HepG2 (cell line): ENCODE measurements around the gene ENDOU. TPM values are rescaled to one million over a fixed set of nuclear protein-coding genes. Genes with fewer than 3 reads are reported as not detected.

Experiments
- ATAC-seq: fragments of 200-7000 bp; cut with Tn5 transposase; 3 replicates; pipeline ENCODE4 v1.9.1; 2020; ENCODE audit warnings: mild to moderate bottlenecking, moderate library complexity
- BruUV-seq: library from RNA; stranded (reverse); fragments of 400-500 nt; replicated peaks from 2 replicates; lab custom pipeline; 2021; lab: Mats Ljungman, UMichigan
- CTCF ChIA-PET: fragments of 300-600 bp; formaldehyde crosslinking; extraction: SDS; loops from one replicate; lab custom pipeline; 2021; ENCODE audit warnings: low total read pairs, inconsistent platforms, low intra/inter-chr PET ratio; lab: Yijun Ruan, JAX
- POLR2A ChIA-PET: fragments of 350-600 bp; sonication (Branson Sonifier 250); formaldehyde crosslinking; loops from one replicate; lab custom pipeline; 2020; ENCODE audit warnings: antibody characterized with exemption, inconsistent platforms; lab: Yijun Ruan, JAX
- DNase-seq: peaks from one replicate; pipeline ENCODE4 v3.0.0-alpha.2; 2015; ENCODE audit warnings: low spot score
- FAIRE-seq: peaks from 3 replicates; lab custom pipeline; 2011; peaks lifted over from hg19 to GRCh38; lab: Jason Lieb, UNC
- H2AFZ ChIP-seq: one replicate; pipeline ENCODE4 v1.6.1; 2011; ENCODE audit warnings: low read length, inconsistent platforms
- H3K27ac ChIP-seq: fragments of 300-600 bp; 3 replicates; pipeline ENCODE4 v1.8.0; 2011; ENCODE audit warnings: mixed run types, mild to moderate bottlenecking, mixed read lengths, low read length, inconsistent platforms; ENCODE audit not compliant: insufficient read depth; ENCODE audit errors: extremely low read length
- H3K27me3 ChIP-seq, 2 experiments: fragments of 200-600 bp in 1 of 2; 2 replicates in 1 of 2; 3 replicates in 1 of 2; pipeline versions ENCODE4 v1.6.0 to v1.8.0; 2011; ENCODE audit warnings: low read length in 2 of 2, mild to moderate bottlenecking in 2 of 2, moderate library complexity in 2 of 2, inconsistent platforms in 1 of 2; ENCODE audit not compliant: insufficient read depth in 2 of 2, control insufficient read depth in 1 of 2
- H3K36me3 ChIP-seq, 2 experiments: fragments of 200-600 bp in 1 of 2; replicated peaks in 1 of 2; 2 replicates in 1 of 2; 3 replicates in 1 of 2; pipeline versions ENCODE4 v1.5.1 to v1.8.0; 2011; ENCODE audit warnings: low read length in 2 of 2, inconsistent platforms in 1 of 2; ENCODE audit not compliant: insufficient read depth in 2 of 2, control insufficient read depth in 1 of 2
- H3K4me1 ChIP-seq: 2 replicates; pipeline ENCODE4 v1.5.1; 2012; ENCODE audit warnings: low read length, inconsistent platforms; ENCODE audit not compliant: insufficient read depth
- H3K4me2 ChIP-seq: 2 replicates; pipeline ENCODE4 v1.6.0; 2011; ENCODE audit warnings: low read depth, low read length, inconsistent platforms
- H3K4me3 ChIP-seq, 3 experiments: fragments of 200-600 bp in 1 of 3; sonication (generic), shearing (Covaris generic) in 1 of 3; replicated peaks in 1 of 3; 2 replicates each; pipeline ENCODE4 v1.5.1; 2011 to 2016; ENCODE audit warnings: low read length in 3 of 3, inconsistent platforms in 2 of 3, low read depth in 2 of 3, mild to moderate bottlenecking in 2 of 3, control low read depth in 1 of 3, mixed read lengths in 1 of 3; ENCODE audit not compliant: insufficient read depth in 1 of 3
- H3K79me2 ChIP-seq: one replicate; pipeline ENCODE4 v1.6.1; 2011; ENCODE audit warnings: low read length, inconsistent platforms; ENCODE audit not compliant: insufficient read depth
- H3K9ac ChIP-seq: 2 replicates; pipeline ENCODE4 v1.6.0; 2011; ENCODE audit warnings: mild to moderate bottlenecking, low read depth, low read length, inconsistent platforms; ENCODE audit not compliant: insufficient read depth
- H3K9me3 ChIP-seq: 2 replicates; pipeline ENCODE4 v1.5.1; 2012; ENCODE audit warnings: mild to moderate bottlenecking, low read length
- H4K20me1 ChIP-seq: 2 replicates; pipeline ENCODE4 v1.6.0; 2011; ENCODE audit warnings: inconsistent platforms, mild to moderate bottlenecking, low read length, moderate library complexity; ENCODE audit not compliant: insufficient read depth
- BORCS8-MEF2B ChIP-seq: sonication (generic); formaldehyde crosslinking; IDR thresholded peaks from 2 replicates; pipeline ENCODE4 v1.8.0; 2022; ENCODE audit warnings: mild to moderate bottlenecking, missing genetic modification reagents
- CC2D1A ChIP-seq: sonication (generic); formaldehyde crosslinking; IDR thresholded peaks from 2 replicates; pipeline ENCODE4 v1.8.1; 2023; ENCODE audit warnings: mild to moderate bottlenecking, missing genetic modification reagents
- JDP2 ChIP-seq: sonication (generic); formaldehyde crosslinking; IDR thresholded peaks from 2 replicates; pipeline ENCODE4 v1.8.1; 2022; ENCODE audit warnings: missing genetic modification reagents, borderline replicate concordance
- MIER2 ChIP-seq: IDR thresholded peaks from 2 replicates; pipeline ENCODE4 v1.6.1; 2016; ENCODE audit warnings: missing biosample characterization, missing genetic modification reagents
- PAF1 ChIP-seq: IDR thresholded peaks from 2 replicates; pipeline ENCODE4 v1.6.1; 2016; ENCODE audit warnings: missing genetic modification reagents, missing compliant biosample characterization
- RARA ChIP-seq: IDR thresholded peaks from 2 replicates; pipeline ENCODE4 v1.6.1; 2016; ENCODE audit warnings: missing genetic modification reagents, missing compliant biosample characterization
- REST ChIP-seq, 2 experiments: IDR thresholded peaks; 2 replicates each; pipeline ENCODE4 v1.6.1; 2011 to 2012; ENCODE audit warnings: low read length in 2 of 2, borderline replicate concordance in 1 of 2, low read depth in 1 of 2, mild to moderate bottlenecking in 1 of 2, moderate library complexity in 1 of 2
- SAP130 ChIP-seq: IDR thresholded peaks from 2 replicates; pipeline ENCODE4 v1.6.1; 2016; ENCODE audit warnings: low read depth
- TBL1XR1 ChIP-seq: fragments of 150-350 bp; IDR thresholded peaks from 2 replicates; pipeline ENCODE4 v1.6.1; 2014; ENCODE audit warnings: borderline replicate concordance, low read length; ENCODE audit not compliant: partially characterized antibody
- TMF1 ChIP-seq: sonication (generic); formaldehyde crosslinking; IDR thresholded peaks from 2 replicates; pipeline ENCODE4 v1.8.1; 2022; ENCODE audit warnings: low read depth, missing genetic modification reagents
- ZNF136 ChIP-seq: sonication (generic); formaldehyde crosslinking; IDR thresholded peaks from 2 replicates; pipeline ENCODE4 v1.8.1; 2022; ENCODE audit warnings: low read depth, mild to moderate bottlenecking, moderate library complexity, missing genetic modification reagents
- ZNF18 ChIP-seq: sonication (generic); formaldehyde crosslinking; IDR thresholded peaks from 2 replicates; pipeline ENCODE4 v1.8.0; 2022; ENCODE audit warnings: mild to moderate bottlenecking, missing genetic modification reagents; ENCODE audit not compliant: insufficient replicate concordance
- ZNF260 ChIP-seq: sonication (generic); formaldehyde crosslinking; IDR thresholded peaks from 2 replicates; pipeline ENCODE4 v1.4.0; 2020; ENCODE audit warnings: missing genetic modification reagents, low read depth, mild to moderate bottlenecking, borderline replicate concordance
- ZNF674 ChIP-seq: sonication (generic); formaldehyde crosslinking; IDR thresholded peaks from 2 replicates; pipeline ENCODE4 v1.5.0; 2020; ENCODE audit warnings: low read depth, mild to moderate bottlenecking, missing genetic modification reagents
- ZNF770 ChIP-seq: sonication (generic); formaldehyde crosslinking; IDR thresholded peaks from 2 replicates; pipeline ENCODE4 v1.5.0; 2020; ENCODE audit warnings: mild to moderate bottlenecking, missing genetic modification reagents
- WGBS: methylation state at CpG from one replicate; pipeline ENCODE4 v1.1.6; 2017; ENCODE audit warnings: low lambda C conversion rate; 5-methylcytosine and 5-hydroxymethylcytosine counted together
- in situ Hi-C: cut with HindIII; loops from 2 replicates; pipeline ENCODE4 v1.10.0; 2017; ENCODE audit warnings: low pct_unique_long_range_greater_than_20kb; ENCODE audit not compliant: extremely low pct_ligation_motif_present
- intact Hi-C: fragments of 100-400 bp; cut with micrococcal nuclease; formaldehyde crosslinking; loops from one replicate; pipeline ENCODE4 v1.10.0; 2022; ENCODE audit not compliant: unreplicated experiment
- polyA plus RNA-seq, 8 experiments: library from polyadenylated mRNA; depleted of rRNA in 3 of 8; stranded (reverse) in 7 of 8; unstranded in 1 of 8; fragments of >200 nt; fragmentation: Illumina TruSeq in 4 of 8; extraction: Trizol in 4 of 8; gene quantifications; 2 replicates each; pipeline versions ENCODE4 v1.2.1 to v1.2.3, GENCODE V29; 2011 to 2016; ENCODE audit warnings: low read depth in 4 of 8, missing spikeins in 1 of 8, mixed read lengths in 1 of 8; ENCODE audit not compliant: insufficient read depth in 1 of 8
- total RNA-seq, 5 experiments: library from RNA; depleted of rRNA; stranded (reverse); fragments of >200 nt; fragmentation: Illumina TruSeq; extraction: Trizol; gene quantifications; 2 replicates each; pipeline ENCODE4 v1.2.3, GENCODE V29; 2016; ENCODE audit warnings: low read depth in 1 of 5

ENDOU gene
- total and polyA plus RNA-seq, 2 of the 13 experiments (the other 11 are each of a cell fraction or from before 2014, with no cell fraction given): not detected

- peaks cover 12% of the 10 kb centered on the region for H3K4me1 ChIP-seq
- TF ChIP-seq ZNF770 (CRISPR knock-in tag) (no peak), JDP2 (CRISPR knock-in tag) (no peak), PAF1 (CRISPR knock-in tag) (no peak), SAP130 (CRISPR knock-in tag) (no peak), MIER2 (no peak), CC2D1A (CRISPR knock-in tag) (no peak), TMF1 (CRISPR knock-in tag) (no peak), ZNF18 (CRISPR knock-in tag) (no peak), REST (IDR thresholded peaks at IDR 0.05; ENCODE audit: borderline replicate concordance in 1 of 2, low read depth in 1 of 2, low read length in 2 of 2) (no peak), TBL1XR1 (no peak), RARA (CRISPR knock-in tag) (no peak), ZNF674 (CRISPR knock-in tag) (no peak), BORCS8-MEF2B (CRISPR knock-in tag) (no peak), ZNF136 (CRISPR knock-in tag) (no peak), ZNF260 (CRISPR knock-in tag) (no peak)
- no peaks in the 10 kb centered on the region for H3K9me3 ChIP-seq
- H2AFZ ChIP-seq: no peak overlapping the region
- no peaks in the 10 kb centered on the region; a peak in 1 of 5 replicates for H3K27me3 ChIP-seq
- no TSS peak for BruUV-seq
- no peaks in the 10 kb centered on the region for H3K36me3 ChIP-seq
- ATAC-seq (no peak), FAIRE-seq (no peak), DNase-seq (no peak)
- H3K27ac ChIP-seq: no peak overlapping the region
- H3K9ac ChIP-seq: no peak overlapping the region
- no peak overlapping the region for H3K4me3 ChIP-seq
- no peaks in the 10 kb centered on the region for H3K79me2 ChIP-seq
- 82% methylated on average over 1 of the region's 1 CpG for WGBS
- ChIA-PET POLR2A (no interaction called here), CTCF (interaction anchor here (1.5 to 3.9 kb wide), 3 partner anchors 49 to 120 kb away, joined by 4 to 56 read pairs (median 12); no protein-coding TSS in a partner anchor)
- intact Hi-C loops: no loop called here
- in situ Hi-C loops: loop anchor here (5.0 kb wide), 1 partner anchor 119 kb away; no protein-coding TSS in a partner anchor
- no peaks in the 10 kb centered on the region for H4K20me1 ChIP-seq
- H3K4me2 ChIP-seq: no peak overlapping the region
Measured at GRCh38 chr12:47718531-47718930, 6.8 kb downstream of the ENDOU start.
